DND-41 (cell line): ENCODE measurements around the gene TMEM69.

ENCODE experiments used
- ATAC-seq: fragments of 200-7000 bp; cut with Tn5 transposase; 3 replicates; pipeline ENCODE4 v1.9.1; 2021; ENCODE audit warnings: low read depth; ENCODE audit not compliant: insufficient read depth
- DNase-seq: peaks from one replicate; pipeline ENCODE4 v3.0.0-alpha.2; 2020
- H2AFZ ChIP-seq: 2 replicates; pipeline ENCODE4 v1.6.0; 2012; ENCODE audit warnings: low read depth, low read length
- H3K27ac ChIP-seq: 2 replicates; pipeline ENCODE4 v1.5.1; 2012; ENCODE audit warnings: low read length, inconsistent platforms
- H3K27me3 ChIP-seq: fragments of 200-600 bp; sonication (generic); 2 replicates; pipeline ENCODE4 v1.6.0; 2012; ENCODE audit warnings: low read length, mild to moderate bottlenecking, inconsistent platforms; ENCODE audit not compliant: insufficient read depth, poor library complexity
- H3K36me3 ChIP-seq: 2 replicates; pipeline ENCODE4 v1.5.1; 2012; ENCODE audit warnings: low read length, inconsistent platforms; ENCODE audit not compliant: insufficient read depth
- H3K4me1 ChIP-seq: 2 replicates; pipeline ENCODE4 v1.5.1; 2012; ENCODE audit warnings: mild to moderate bottlenecking, low read length; ENCODE audit not compliant: insufficient read depth
- H3K4me2 ChIP-seq: 2 replicates; pipeline ENCODE4 v1.6.0; 2012; ENCODE audit warnings: mild to moderate bottlenecking, moderate library complexity, low read length, inconsistent platforms; ENCODE audit not compliant: insufficient read depth
- H3K4me3 ChIP-seq, 2 experiments: fragments of 200-600 bp in 1 of 2; shearing (Covaris generic) in 1 of 2; 2 replicates each; pipeline ENCODE4 v1.5.1; 2012 to 2016; ENCODE audit warnings: inconsistent platforms in 2 of 2, low read length in 2 of 2, mild to moderate bottlenecking in 2 of 2, low read depth in 1 of 2, moderate library complexity in 1 of 2
- H3K79me2 ChIP-seq: 2 replicates; pipeline ENCODE4 v1.6.0; 2012; ENCODE audit warnings: low read length, inconsistent platforms; ENCODE audit not compliant: insufficient read depth
- H3K9ac ChIP-seq: 2 replicates; pipeline ENCODE4 v1.6.0; 2012; ENCODE audit warnings: low read depth, mild to moderate bottlenecking, inconsistent platforms, low read length, moderate library complexity
- H3K9me3 ChIP-seq: 2 replicates; pipeline ENCODE4 v1.5.1; 2012; ENCODE audit warnings: low read length, moderate library complexity, mild to moderate bottlenecking, inconsistent platforms; ENCODE audit not compliant: insufficient read depth, severe bottlenecking
- H4K20me1 ChIP-seq: 2 replicates; pipeline ENCODE4 v1.6.0; 2012; ENCODE audit warnings: low read length; ENCODE audit not compliant: insufficient read depth
- EZH2 ChIP-seq: IDR thresholded peaks from 3 replicates; pipeline ENCODE4 v1.6.1; 2012; ENCODE audit warnings: borderline replicate concordance, low read depth, mild to moderate bottlenecking, moderate library complexity, low read length, inconsistent platforms; ENCODE audit not compliant: severe bottlenecking
- TF ChIP-seq, protein P1 (sequence below): IDR thresholded peaks from 2 replicates; pipeline ENCODE4 v1.5.1; 2012; ENCODE audit warnings: borderline replicate concordance, low read length, moderate library complexity, mild to moderate bottlenecking; ENCODE audit not compliant: poor library complexity, severe bottlenecking; ENCODE audit errors: extremely low read depth

Gene TMEM69

DNA sequence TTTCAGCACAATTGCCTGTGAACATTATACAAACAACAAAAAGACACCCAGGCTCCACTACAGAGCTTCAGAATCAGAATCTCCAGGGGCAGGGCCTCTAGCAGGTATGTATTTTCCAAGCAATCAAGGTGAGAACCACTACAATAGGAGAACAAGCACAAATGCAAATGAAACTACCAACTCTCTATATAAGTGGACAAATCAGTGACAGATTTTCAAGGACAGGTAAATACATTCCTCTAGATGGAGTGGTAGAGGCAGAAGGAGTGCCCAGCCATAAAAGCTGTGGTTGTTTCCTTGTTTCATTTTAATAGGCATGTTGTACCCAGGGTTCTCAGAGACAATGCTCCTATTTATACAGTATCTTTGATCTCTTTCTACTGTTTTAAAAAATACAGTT, 44.0 kb upstream of the TMEM69 start:
- no peak for ATAC-seq
- H3K79me2 ChIP-seq: peaks cover 15% of the 10 kb centered on the region
- no peak overlapping the region for H3K4me3 ChIP-seq
- H3K4me1 ChIP-seq: no peaks in the 10 kb centered on the region
- peaks cover 84% of the 10 kb centered on the region for H3K36me3 ChIP-seq
- no peaks in the 10 kb centered on the region; the same call in 1 of the 2 replicates for H4K20me1 ChIP-seq
- H3K27ac ChIP-seq: no peak overlapping the region
- H3K4me2 ChIP-seq: no peak overlapping the region
- H2AFZ ChIP-seq: no peak overlapping the region
- no peak overlapping the region for H3K9ac ChIP-seq
- no peak for TF ChIP-seq EZH2
- TF ChIP-seq, protein P1, sequence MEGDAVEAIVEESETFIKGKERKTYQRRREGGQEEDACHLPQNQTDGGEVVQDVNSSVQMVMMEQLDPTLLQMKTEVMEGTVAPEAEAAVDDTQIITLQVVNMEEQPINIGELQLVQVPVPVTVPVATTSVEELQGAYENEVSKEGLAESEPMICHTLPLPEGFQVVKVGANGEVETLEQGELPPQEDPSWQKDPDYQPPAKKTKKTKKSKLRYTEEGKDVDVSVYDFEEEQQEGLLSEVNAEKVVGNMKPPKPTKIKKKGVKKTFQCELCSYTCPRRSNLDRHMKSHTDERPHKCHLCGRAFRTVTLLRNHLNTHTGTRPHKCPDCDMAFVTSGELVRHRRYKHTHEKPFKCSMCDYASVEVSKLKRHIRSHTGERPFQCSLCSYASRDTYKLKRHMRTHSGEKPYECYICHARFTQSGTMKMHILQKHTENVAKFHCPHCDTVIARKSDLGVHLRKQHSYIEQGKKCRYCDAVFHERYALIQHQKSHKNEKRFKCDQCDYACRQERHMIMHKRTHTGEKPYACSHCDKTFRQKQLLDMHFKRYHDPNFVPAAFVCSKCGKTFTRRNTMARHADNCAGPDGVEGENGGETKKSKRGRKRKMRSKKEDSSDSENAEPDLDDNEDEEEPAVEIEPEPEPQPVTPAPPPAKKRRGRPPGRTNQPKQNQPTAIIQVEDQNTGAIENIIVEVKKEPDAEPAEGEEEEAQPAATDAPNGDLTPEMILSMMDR: peak; percentile 15
- no peaks in the 10 kb centered on the region for H3K27me3 ChIP-seq
- DNase-seq: no peak
- H3K9me3 ChIP-seq: no peaks in the 10 kb centered on the region

DNA sequence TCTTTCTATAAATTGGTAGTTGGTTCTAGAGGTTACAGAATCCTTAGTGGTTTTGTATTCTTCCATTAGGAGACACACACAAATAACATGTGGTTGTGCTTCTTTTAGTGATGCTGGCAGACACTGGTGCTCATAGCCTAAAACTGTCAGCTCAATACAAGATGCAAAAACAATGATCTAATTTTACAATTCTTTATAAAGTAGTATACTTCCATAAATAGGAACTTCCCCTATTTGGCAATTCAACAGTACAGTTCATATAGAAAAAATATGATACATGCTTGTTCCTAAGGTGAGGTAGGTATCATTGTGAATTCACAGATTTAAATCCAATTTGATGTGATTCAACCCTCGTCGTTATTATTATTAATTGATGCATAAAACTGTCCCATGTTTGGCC, 43.3 kb upstream of the TMEM69 start:
- no peak overlapping the region for H3K27ac ChIP-seq
- no peaks in the 10 kb centered on the region for H3K9me3 ChIP-seq
- H3K27me3 ChIP-seq: no peaks in the 10 kb centered on the region
- H4K20me1 ChIP-seq: no peaks in the 10 kb centered on the region; the same call in 1 of the 2 replicates
- no peaks in the 10 kb centered on the region for H3K4me1 ChIP-seq
- DNase-seq (no peak), ATAC-seq (no peak)
- H3K9ac ChIP-seq: no peak overlapping the region
- TF ChIP-seq, protein P1: no peak
- TF ChIP-seq EZH2: no peak
- no peak overlapping the region for H3K4me3 ChIP-seq
- H3K79me2 ChIP-seq: peaks cover 20% of the 10 kb centered on the region
- no peak overlapping the region for H3K4me2 ChIP-seq
- H3K36me3 ChIP-seq: peaks cover 87% of the 10 kb centered on the region
- no peak overlapping the region for H2AFZ ChIP-seq

DNA sequence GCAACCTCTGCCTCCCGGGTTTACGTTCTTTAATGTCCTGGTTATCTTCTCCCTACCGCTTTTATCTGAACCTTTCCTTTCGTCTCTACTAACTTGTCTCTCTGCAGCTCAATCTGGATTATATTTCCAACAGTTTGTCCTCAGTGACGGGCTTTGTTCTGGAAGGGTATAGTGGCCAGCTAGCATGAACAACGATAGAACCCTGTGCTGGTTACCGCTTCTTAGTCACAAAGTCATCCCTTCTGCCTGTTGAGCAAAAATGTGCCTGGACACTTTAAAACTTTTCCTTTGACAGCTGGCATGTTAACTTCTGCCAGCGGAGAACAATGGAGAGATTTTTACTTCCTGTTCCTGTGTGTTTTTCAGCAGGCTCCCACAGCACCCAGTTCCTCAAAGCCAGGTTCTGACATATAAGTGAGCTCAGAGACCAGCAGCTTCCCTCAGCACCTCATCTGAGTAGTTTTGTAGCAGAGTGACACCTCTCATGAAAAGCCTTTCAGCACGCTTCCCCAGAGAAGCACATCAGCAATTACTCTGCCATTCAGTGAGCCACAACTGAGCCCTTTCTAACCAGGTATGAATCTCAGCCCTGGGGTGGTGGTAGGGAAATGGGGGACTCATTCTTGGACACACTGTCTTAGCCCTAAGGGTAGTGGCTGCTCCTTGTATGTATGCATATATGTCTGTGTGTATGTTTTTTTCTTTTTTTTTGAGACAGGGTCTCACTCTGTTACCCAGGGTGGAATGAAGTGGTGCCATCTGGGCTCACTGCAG, 40.5 kb upstream of the TMEM69 start:
- Histone ChIP-seq H2AFZ (no peak overlapping the region), H3K4me1 (no peaks in the 10 kb centered on the region), H3K79me2 (peaks cover 42% of the 10 kb centered on the region), H3K9me3 (no peaks in the 10 kb centered on the region), H3K27me3 (no peaks in the 10 kb centered on the region), H4K20me1 (no peaks in the 10 kb centered on the region; the same call in 1 of the 2 replicates), H3K4me3 (no peak overlapping the region), H3K4me2 (no peak overlapping the region), H3K36me3 (peaks cover 91% of the 10 kb centered on the region), H3K9ac (no peak overlapping the region), H3K27ac (no peak overlapping the region)
- DNase-seq (no peak), ATAC-seq (no peak)
- TF ChIP-seq EZH2: no peak
- TF ChIP-seq, protein P1: no peak
